HG03175 (cell line): Measurements from ENCODE around the gene PDE2A.
A peak's percentile ranks its signal among the peaks of the same experiment; 100 is the strongest.

Source experiments
- ATAC-seq: cut with Tn5 transposase; IDR thresholded peaks from one replicate; pipeline ENCODE4 v1.9.1; 2021; ENCODE audit warnings: mild to moderate bottlenecking, moderate library complexity; ENCODE audit not compliant: unreplicated experiment

PDE2A gene

GRCh38 chr11:72673943-72674828 is at the start of gene PDE2A:
Gene PDE2A (minus strand): TSS chr11:72674422. CDS start chr11:72674207, 215 bp downstream.
- ATAC-seq: no peak

- no peak for ATAC-seq
These were observed 49.3 kb upstream of the PDE2A start for GRCh38 chr11:72723508-72723907.

- peak; percentile 78 for ATAC-seq
These were observed 48.0 kb upstream of the PDE2A start for GRCh38 chr11:72722050-72722748.

- ATAC-seq: no peak
These were observed 47.4 kb upstream of the PDE2A start for GRCh38 chr11:72721689-72722049.

GRCh38 chr11:72721276-72721675 is 47.1 kb upstream of the PDE2A start:
- no peak for ATAC-seq

- no peak for ATAC-seq
These were observed 46.6 kb upstream of the PDE2A start for GRCh38 chr11:72720784-72721183.

GRCh38 chr11:72720047-72720446 is 45.8 kb upstream of the PDE2A start:
- no peak for ATAC-seq

- peak; percentile 1 for ATAC-seq
These were observed 45.3 kb upstream of the PDE2A start for GRCh38 chr11:72719551-72719950.

GRCh38 chr11:72719144-72719543 is 44.9 kb upstream of the PDE2A start:
- peak; percentile 48 for ATAC-seq

GRCh38 chr11:72718101-72718501 is 43.9 kb upstream of the PDE2A start:
- ATAC-seq: no peak

GRCh38 chr11:72716788-72717435 is 42.7 kb upstream of the PDE2A start:
- no peak for ATAC-seq

- ATAC-seq: no peak
These were observed 42.1 kb upstream of the PDE2A start for GRCh38 chr11:72716290-72716689.

GRCh38 chr11:72712841-72713240 is 38.6 kb upstream of the PDE2A start:
- no peak for ATAC-seq

GRCh38 chr11:72712168-72712751 is 38.0 kb upstream of the PDE2A start:
- ATAC-seq: no peak

- ATAC-seq: no peak
These were observed 36.9 kb upstream of the PDE2A start for GRCh38 chr11:72711141-72711540.

- ATAC-seq: no peak
These were observed 36.1 kb upstream of the PDE2A start for GRCh38 chr11:72710278-72710677.

- ATAC-seq: no peak
These were observed 35.4 kb upstream of the PDE2A start for GRCh38 chr11:72709478-72710238.

GRCh38 chr11:72707032-72707431 is 32.8 kb upstream of the PDE2A start:
- ATAC-seq: no peak

GRCh38 chr11:72706579-72706978 is 32.4 kb upstream of the PDE2A start:
- no peak for ATAC-seq
